Activated CD4-positive, alpha-beta T cell treated with anti-CD3 and anti-CD28 coated beads for 36 hours (primary cell): ENCODE results near the gene NUDT6. TPM values are rescaled to one million over a fixed set of nuclear protein-coding genes. Genes with fewer than 3 reads are reported as not detected.
"Not testable (repeated sequence)": the region's sequence is repeated elsewhere in the genome, so short reads cannot be mapped to it uniquely, and the experiment has no call there.

Experiments
- ATAC-seq: fragments of 200-7000 bp; cut with Tn5 transposase; one replicate; pipeline ENCODE4 v1.10.0; 2021; ENCODE audit warnings: mild to moderate bottlenecking, moderate library complexity
- CTCF ChIA-PET: fragments of 350-600 bp; sonication (Branson Sonifier 250); formaldehyde crosslinking; loops from one replicate; lab custom pipeline; 2021; ENCODE audit warnings: antibody characterized with exemption; lab: Charles Lee
- POLR2A ChIA-PET: fragments of 350-600 bp; sonication (Branson Sonifier 250); formaldehyde crosslinking; loops from one replicate; lab custom pipeline; 2021; ENCODE audit warnings: antibody characterized with exemption, inconsistent platforms; lab: Charles Lee
- DNase-seq: peaks from one replicate; pipeline ENCODE4 v3.0.0-alpha.2; 2020
- H3K27ac Mint-ChIP-seq: one replicate; pipeline ENCODE4 v1.8.0; 2021; ENCODE audit warnings: mixed read lengths
- H3K27me3 Mint-ChIP-seq: one replicate; pipeline ENCODE4 v1.8.0; 2021; ENCODE audit warnings: mixed read lengths
- H3K36me3 Mint-ChIP-seq: one replicate; pipeline ENCODE4 v1.8.0; 2021; ENCODE audit warnings: low read depth, mixed read lengths
- H3K4me1 Mint-ChIP-seq: one replicate; pipeline ENCODE4 v1.8.0; 2021; ENCODE audit warnings: mixed read lengths
- H3K4me3 Mint-ChIP-seq: one replicate; pipeline ENCODE4 v1.8.0; 2021; ENCODE audit warnings: mild to moderate bottlenecking, moderate library complexity, mixed read lengths
- H3K9me3 Mint-ChIP-seq: one replicate; pipeline ENCODE4 v1.8.0; 2021; ENCODE audit warnings: low read depth, mixed read lengths
- intact Hi-C, 2 experiments: fragments of 100-400 bp; cut with DNase I in 1 of 2; cut with micrococcal nuclease in 1 of 2; formaldehyde crosslinking; loops; one replicate each; pipeline versions ENCODE4 v1.14.2 to v1.15.1; 2022 to 2024; cut with DNase I, micrococcal nuclease
- total RNA-seq, 2 experiments: library from RNA; stranded (reverse); gene quantifications; one replicate each; pipeline ENCODE4 v1.2.3, GENCODE V29; 2021

Gene NUDT6
- total RNA-seq, 2 experiments from 2014 or later: 8.8 to 9.2 TPM

DNA sequence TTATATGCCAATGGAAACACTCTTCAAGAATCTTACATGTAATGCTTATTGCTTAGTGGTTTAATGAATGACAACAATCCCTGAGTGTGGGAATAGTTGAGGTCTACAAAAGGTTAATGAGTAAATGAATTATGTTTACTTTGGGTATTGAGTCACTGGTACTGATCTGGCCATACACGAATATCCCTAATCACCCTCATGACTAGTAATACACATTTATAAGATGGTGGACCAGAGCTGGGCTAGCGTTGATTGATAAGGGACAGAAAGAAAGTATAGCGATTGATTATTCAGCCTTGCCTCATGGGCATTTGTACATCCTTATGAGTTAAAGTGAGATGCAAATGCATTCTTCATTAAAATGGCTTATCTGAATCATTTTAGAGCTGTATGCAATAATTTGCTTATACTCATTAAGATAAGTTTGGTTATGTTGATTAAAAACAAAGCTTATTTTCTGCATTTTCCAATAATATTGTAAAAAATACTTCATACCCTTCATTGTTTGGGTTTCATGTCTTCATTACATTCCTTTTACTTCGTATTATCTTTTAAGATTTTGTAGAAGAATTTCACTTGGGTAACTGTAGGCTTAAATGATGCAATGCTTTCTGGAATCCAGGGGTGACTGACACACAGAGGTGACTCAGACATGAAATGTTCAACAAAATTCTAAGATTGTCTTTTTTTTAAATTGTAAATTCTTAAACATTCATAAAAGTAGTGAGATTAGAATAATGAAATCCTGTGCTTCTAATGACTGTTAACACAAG, 48.4 kb downstream of the NUDT6 start:
- ATAC-seq: no peak
- Mint-ChIP-seq H3K27me3 (peaks cover 36% of the 10 kb centered on the region), H3K9me3 (no peaks in the 10 kb centered on the region), H3K36me3 (no peaks in the 10 kb centered on the region), H3K4me3 (no peak overlapping the region), H3K4me1 (no peaks in the 10 kb centered on the region), H3K27ac (no peak overlapping the region)
- ChIA-PET POLR2A (no interaction called here), CTCF (interaction anchor here (0.6 to 2.7 kb wide), 4 partner anchors 20 to 116 kb away, joined by 3 to 10 read pairs (median 4); no protein-coding TSS in a partner anchor)
- no peak for DNase-seq
- intact Hi-C loops: no loop called here

DNA sequence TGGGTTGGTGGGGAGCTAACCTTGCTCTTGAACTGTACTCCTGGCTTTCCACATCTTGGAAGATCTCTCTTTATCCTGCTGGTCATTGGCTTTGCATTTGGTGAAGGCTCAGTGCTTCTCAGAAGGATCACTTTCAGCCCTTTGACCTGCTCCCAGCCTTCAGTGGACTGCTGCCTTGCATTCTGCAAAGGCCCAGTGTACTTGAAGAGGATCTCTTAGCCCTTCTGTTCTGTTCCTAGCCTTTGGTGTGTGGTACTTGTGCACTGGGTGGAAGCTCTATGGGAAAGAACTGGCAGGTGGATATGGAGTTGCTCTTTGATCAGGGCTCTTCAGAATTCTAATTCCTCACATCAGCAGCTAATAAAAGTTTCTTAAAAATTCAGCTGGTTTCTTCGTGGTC, 49.3 kb downstream of the NUDT6 start:
- Mint-ChIP-seq H3K36me3 (no peaks in the 10 kb centered on the region), H3K4me1 (no peaks in the 10 kb centered on the region), H3K4me3 (no peak overlapping the region), H3K9me3 (no peaks in the 10 kb centered on the region), H3K27me3 (peaks cover 42% of the 10 kb centered on the region), H3K27ac (no peak overlapping the region)
- POLR2A ChIA-PET: no interaction called here
- DNase-seq (no peak), ATAC-seq (no peak)
- CTCF ChIA-PET: interaction anchor here (0.6 to 2.7 kb wide), 4 partner anchors 19 to 59 kb away, joined by 3 to 10 read pairs (median 4); no protein-coding TSS in a partner anchor
- intact Hi-C loops: no loop called here

DNA sequence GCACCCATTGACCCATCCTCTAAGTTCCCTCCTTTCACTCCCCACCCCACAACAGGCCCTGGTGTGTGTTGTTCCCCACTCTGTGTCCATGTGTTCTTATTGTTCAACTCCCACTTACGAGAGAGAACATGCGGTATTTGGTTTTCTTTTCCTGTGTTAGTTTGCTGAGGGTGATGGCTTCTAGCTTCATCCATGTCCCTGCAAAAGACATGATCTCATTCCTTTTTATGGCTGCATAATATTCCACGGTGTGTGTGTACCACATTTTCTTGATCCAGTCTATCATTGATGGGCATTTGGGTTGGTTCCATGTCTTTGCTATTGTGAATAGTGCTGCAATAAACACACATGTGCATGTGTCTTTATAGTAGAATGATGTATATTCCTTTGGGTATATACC, 54.2 kb downstream of the NUDT6 start:
- CTCF ChIA-PET, ATAC-seq, H3K27ac Mint-ChIP-seq, intact Hi-C loops, H3K4me3 Mint-ChIP-seq, DNase-seq, POLR2A ChIA-PET, H3K36me3 Mint-ChIP-seq, H3K9me3 Mint-ChIP-seq, H3K4me1 Mint-ChIP-seq: not testable (repeated sequence)
- H3K27me3 Mint-ChIP-seq: peaks cover 34% of the 10 kb centered on the region

DNA sequence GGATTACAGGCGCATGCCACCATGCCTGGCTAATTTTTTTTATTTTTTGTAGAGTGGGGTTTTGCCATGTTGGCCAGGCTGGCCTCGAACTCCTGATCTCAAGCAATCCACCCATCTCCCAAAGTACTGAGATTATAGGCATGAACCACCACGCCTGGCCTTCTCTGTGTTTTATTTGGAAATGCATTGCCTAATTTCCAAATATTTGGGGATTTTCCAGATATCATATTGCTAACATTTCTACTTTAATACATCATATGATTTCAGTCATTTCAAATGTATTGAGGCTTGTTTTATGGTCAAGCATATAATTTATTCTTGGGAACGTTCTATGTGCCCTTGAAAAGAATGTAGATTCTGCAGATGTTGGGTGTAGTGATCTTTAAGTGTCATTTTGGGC, 57.0 kb downstream of the NUDT6 start:
- Mint-ChIP-seq H3K4me1 (no peaks in the 10 kb centered on the region), H3K36me3 (no peaks in the 10 kb centered on the region), H3K27ac (no peak overlapping the region), H3K9me3 (no peaks in the 10 kb centered on the region), H3K27me3 (peaks cover 26% of the 10 kb centered on the region), H3K4me3 (no peak overlapping the region)
- intact Hi-C loops: no loop called here
- ATAC-seq (no peak), DNase-seq (no peak)
- CTCF ChIA-PET: interaction anchor here (0.6 kb wide), 1 partner anchor 45 kb away, joined by 3 read pairs; no protein-coding TSS in a partner anchor
- POLR2A ChIA-PET: no interaction called here

DNA sequence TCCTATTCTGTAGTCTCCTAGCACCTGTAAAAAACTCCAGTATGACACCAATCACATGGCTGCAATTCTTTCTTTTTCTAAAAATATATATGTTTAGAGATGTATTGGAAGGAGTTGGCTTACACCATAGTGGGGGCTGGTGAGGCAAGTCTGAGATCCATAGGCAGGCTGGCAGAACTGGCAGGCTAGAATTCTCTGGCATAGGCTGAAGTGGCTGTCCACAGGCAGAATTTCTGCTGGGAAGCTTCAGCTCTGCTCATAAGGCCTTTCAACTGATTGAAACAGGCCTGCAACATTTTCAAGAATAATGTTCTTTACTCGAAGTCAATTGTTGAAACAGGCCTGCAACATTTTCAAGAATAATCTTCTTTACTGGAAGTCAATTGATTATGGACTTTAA, 58.8 kb downstream of the NUDT6 start:
- Mint-ChIP-seq H3K4me1 (no peaks in the 10 kb centered on the region), H3K27me3 (peaks cover 18% of the 10 kb centered on the region)

GRCh38 chr4:122861172-122861943, 61.0 kb downstream of the NUDT6 start:
- peaks cover 15% of the 10 kb centered on the region for H3K27me3 Mint-ChIP-seq
- no peak for ATAC-seq
- intact Hi-C loops: no loop called here
- H3K4me3 Mint-ChIP-seq: no peak overlapping the region
- CTCF ChIA-PET: interaction anchor here (1.1 kb wide), 1 partner anchor 15 kb away, joined by 4 read pairs; no protein-coding TSS in a partner anchor
- no peaks in the 10 kb centered on the region for H3K9me3 Mint-ChIP-seq
- H3K36me3 Mint-ChIP-seq: no peaks in the 10 kb centered on the region
- no peak for DNase-seq
- H3K27ac Mint-ChIP-seq: no peak overlapping the region
- POLR2A ChIA-PET: no interaction called here
- no peaks in the 10 kb centered on the region for H3K4me1 Mint-ChIP-seq

More for the DNA sequence above, 58.8 kb downstream of the NUDT6 start:
- Mint-ChIP-seq H3K27ac (no peak overlapping the region), H3K9me3 (no peaks in the 10 kb centered on the region), H3K36me3 (no peaks in the 10 kb centered on the region), H3K4me3 (no peak overlapping the region)
- CTCF ChIA-PET: interaction anchor here (1.3 kb wide), 1 partner anchor 13 kb away, joined by 3 read pairs; no protein-coding TSS in a partner anchor
- intact Hi-C loops: no loop called here
- POLR2A ChIA-PET: no interaction called here
- DNase-seq (no peak), ATAC-seq (no peak)

GRCh38 chr4:122858705-122859104, 63.7 kb downstream of the NUDT6 start:
- Mint-ChIP-seq H3K27me3 (peaks cover 17% of the 10 kb centered on the region), H3K4me3 (no peak overlapping the region), H3K9me3 (no peaks in the 10 kb centered on the region), H3K36me3 (no peaks in the 10 kb centered on the region), H3K4me1 (no peaks in the 10 kb centered on the region), H3K27ac (no peak overlapping the region)
- DNase-seq (no peak), ATAC-seq (no peak)
- ChIA-PET POLR2A (interaction anchor here (0.6 kb wide), 1 partner anchor 9 kb away, joined by 8 read pairs; no protein-coding TSS in a partner anchor), CTCF (interaction anchor here (1.3 kb wide), 1 partner anchor 15 kb away, joined by 3 read pairs; no protein-coding TSS in a partner anchor)
- intact Hi-C loops: no loop called here

DNA sequence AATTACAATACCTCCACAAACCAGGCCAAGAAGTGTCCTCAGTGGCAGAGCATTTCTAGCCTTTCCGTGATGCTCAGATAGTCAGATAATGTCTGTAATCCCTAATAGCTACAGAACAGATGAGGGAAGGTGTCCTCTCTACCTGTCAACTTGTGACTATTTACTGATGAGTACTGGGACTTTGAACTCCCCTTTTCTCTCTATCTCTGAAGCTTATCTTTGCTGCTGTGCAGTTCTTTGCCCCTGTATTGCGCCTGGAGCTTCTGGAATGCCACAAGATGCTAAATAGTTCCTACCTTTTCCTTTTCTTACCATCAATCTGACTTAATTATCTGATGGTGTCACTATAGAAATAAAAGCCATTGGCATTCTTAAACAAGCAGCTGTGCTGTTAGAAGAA, 65.2 kb downstream of the NUDT6 start:
- intact Hi-C loops: loop anchor here in 1 of 2 experiments (2.0 kb wide), 1 partner anchor 24 kb away; no protein-coding TSS in a partner anchor
- H3K27me3 Mint-ChIP-seq: peaks cover 21% of the 10 kb centered on the region
- H3K36me3 Mint-ChIP-seq: no peaks in the 10 kb centered on the region
- POLR2A ChIA-PET: no interaction called here
- CTCF ChIA-PET: no interaction called here
- DNase-seq: no peak
- no peaks in the 10 kb centered on the region for H3K4me1 Mint-ChIP-seq
- no peak overlapping the region for H3K4me3 Mint-ChIP-seq
- H3K9me3 Mint-ChIP-seq: no peaks in the 10 kb centered on the region
- no peak for ATAC-seq
- H3K27ac Mint-ChIP-seq: no peak overlapping the region

DNA sequence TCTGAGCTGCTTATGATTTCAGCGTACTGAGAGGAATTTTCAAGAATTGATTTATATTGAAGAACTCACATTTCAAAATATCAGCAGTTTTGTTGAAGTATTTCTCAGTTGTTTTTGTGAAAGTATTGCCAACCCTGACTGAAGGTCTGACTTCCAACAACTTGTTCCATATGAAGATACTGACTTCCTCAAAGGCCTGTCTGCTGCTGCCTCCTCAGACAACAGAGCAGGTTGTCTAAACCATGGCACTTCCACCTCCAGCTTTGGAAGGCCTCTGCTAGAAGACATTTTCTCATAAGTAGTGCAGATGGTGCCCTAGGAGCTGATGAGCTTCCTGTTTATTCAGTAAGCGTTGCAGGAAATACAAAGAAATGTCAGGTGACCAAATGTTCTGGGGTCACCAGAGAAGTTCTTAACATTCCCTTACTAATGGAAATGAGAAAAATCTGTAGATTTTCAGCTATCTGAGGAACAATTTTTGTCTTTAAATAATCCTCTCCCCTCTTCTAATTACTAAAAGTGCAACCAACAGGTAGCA, 67.0 kb downstream of the NUDT6 start:
- Mint-ChIP-seq H3K9me3 (no peaks in the 10 kb centered on the region), H3K36me3 (no peaks in the 10 kb centered on the region), H3K4me3 (no peak overlapping the region), H3K27me3 (peaks cover 14% of the 10 kb centered on the region), H3K27ac (no peak overlapping the region), H3K4me1 (no peaks in the 10 kb centered on the region)
- ChIA-PET CTCF (interaction anchor here (0.9 to 1.2 kb wide), 2 partner anchors 59 to 277 kb away, joined by 4 to 5 read pairs; no protein-coding TSS in a partner anchor), POLR2A (interaction anchor here (0.7 kb wide), 1 partner anchor 34 kb away, joined by 3 read pairs; no protein-coding TSS in a partner anchor)
- no peak for ATAC-seq
- DNase-seq: no peak
- intact Hi-C loops: no loop called here

DNA sequence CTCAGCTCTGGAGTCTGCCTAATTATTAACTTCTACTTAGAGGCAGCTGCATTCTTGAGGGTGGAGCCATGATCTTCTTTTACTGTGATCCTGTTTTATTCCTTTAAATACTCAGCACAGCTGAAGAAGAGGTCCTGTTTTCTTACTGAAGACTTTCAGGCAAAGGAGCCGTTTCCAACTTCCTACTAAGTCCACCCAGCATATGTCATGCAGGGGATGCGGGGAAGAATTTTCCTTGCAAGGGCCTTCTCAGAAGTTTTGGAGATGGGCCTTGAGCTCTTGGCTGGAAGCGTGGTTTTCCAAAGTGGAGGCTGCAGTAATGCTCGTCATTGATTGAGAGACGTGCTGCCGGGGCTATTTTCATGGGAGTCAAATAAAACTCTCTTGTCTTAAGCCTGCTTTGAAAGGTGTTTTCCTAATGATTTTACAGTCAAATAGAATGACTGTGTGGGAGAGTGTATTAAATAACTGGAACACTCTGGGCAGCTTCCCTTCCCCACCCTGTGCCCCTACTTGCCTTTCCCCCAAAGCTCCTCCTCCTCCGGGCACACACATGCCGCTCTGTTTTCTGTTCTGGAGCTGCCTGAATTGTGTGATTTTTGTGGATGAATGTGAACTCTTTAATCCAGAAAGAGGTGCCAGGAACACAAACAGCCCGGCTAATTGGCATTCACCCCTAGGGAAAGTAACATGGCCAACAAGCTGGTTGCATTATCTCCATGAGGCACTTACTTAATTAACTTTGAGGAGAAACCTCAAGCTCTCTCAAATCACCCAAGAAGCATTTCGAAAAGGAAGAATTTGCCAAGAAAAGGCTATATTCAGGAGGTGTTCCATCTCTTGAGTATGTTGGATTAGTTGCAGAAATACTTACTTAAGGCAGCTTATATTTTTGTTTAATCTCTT, 67.7 kb downstream of the NUDT6 start:
- ChIA-PET CTCF (interaction anchor here (0.6 to 1.5 kb wide), 4 partner anchors 19 to 108 kb away, joined by 3 to 4 read pairs (median 3); no protein-coding TSS in a partner anchor), POLR2A (interaction anchor here (0.7 kb wide), 1 partner anchor 33 kb away, joined by 3 read pairs; no protein-coding TSS in a partner anchor)
- Mint-ChIP-seq H3K4me1 (no peaks in the 10 kb centered on the region), H3K9me3 (no peaks in the 10 kb centered on the region), H3K27ac (no peak overlapping the region), H3K4me3 (no peak overlapping the region), H3K27me3 (peaks cover 14% of the 10 kb centered on the region), H3K36me3 (no peaks in the 10 kb centered on the region)
- DNase-seq (no peak), ATAC-seq (no peak)
- intact Hi-C loops: no loop called here
